Neural progenitor cell (in vitro differentiated cells): ENCODE measurements around the gene ADAMTS12. TPM values are rescaled to one million over a fixed set of nuclear protein-coding genes. Genes with fewer than 3 reads are reported as not detected.

Experiments used
- DNase-seq: peaks from one replicate; pipeline ENCODE4 v3.0.0-alpha.2; 2016; ENCODE audit warnings: low spot score
- H2AFZ ChIP-seq: fragments of 200-600 bp; sonication (generic); replicated peaks from 2 replicates; pipeline ENCODE4 v1.6.1; 2016; ENCODE audit warnings: antibody characterized with exemption
- H3F3A ChIP-seq: fragments of 200-600 bp; sonication (generic); 2 replicates; pipeline ENCODE4 v1.6.1; 2016; ENCODE audit warnings: antibody characterized with exemption, low read depth
- H3K27ac ChIP-seq: fragments of 200-600 bp; sonication (generic); 2 replicates; pipeline ENCODE4 v1.5.1; 2016; ENCODE audit warnings: mild to moderate bottlenecking
- H3K27me3 ChIP-seq: fragments of 200-600 bp; sonication (generic); 2 replicates; pipeline ENCODE4 v1.6.1; 2016; ENCODE audit warnings: mild to moderate bottlenecking, moderate library complexity
- H3K36me3 ChIP-seq: fragments of 200-600 bp; sonication (generic); 2 replicates; pipeline ENCODE4 v1.5.1; 2016
- H3K4me1 ChIP-seq: fragments of 200-600 bp; sonication (generic); 2 replicates; pipeline ENCODE4 v1.6.1; 2016; ENCODE audit warnings: mixed run types
- H3K4me2 ChIP-seq: fragments of 200-600 bp; sonication (generic); 2 replicates; pipeline ENCODE4 v1.6.1; 2016
- H3K4me3 ChIP-seq: fragments of 200-600 bp; sonication (generic); 2 replicates; pipeline ENCODE4 v1.5.1; 2016
- H3K79me2 ChIP-seq: fragments of 200-600 bp; sonication (generic); 2 replicates; pipeline ENCODE4 v1.6.1; 2016; ENCODE audit warnings: low read depth
- H3K9ac ChIP-seq: fragments of 200-600 bp; sonication (generic); 2 replicates; pipeline ENCODE4 v1.6.1; 2016
- H3K9me3 ChIP-seq: fragments of 200-600 bp; sonication (generic); 2 replicates; pipeline ENCODE4 v1.5.1; 2016; ENCODE audit warnings: low read depth
- H4K20me1 ChIP-seq: fragments of 200-600 bp; sonication (generic); 2 replicates; pipeline ENCODE4 v1.6.1; 2016; ENCODE audit warnings: low read depth
- H3K27ac Mint-ChIP-seq: 3 replicates; pipeline ENCODE4 v1.8.0; 2021; ENCODE audit warnings: mixed read lengths
- H3K27me3 Mint-ChIP-seq: 2 replicates; pipeline ENCODE4 v1.8.0; 2022; ENCODE audit warnings: low read depth, mild to moderate bottlenecking, inconsistent platforms, moderate library complexity, mixed read lengths; ENCODE audit not compliant: insufficient read depth
- H3K36me3 Mint-ChIP-seq: 3 replicates; pipeline ENCODE4 v1.8.0; 2021; ENCODE audit warnings: mixed read lengths
- H3K4me1 Mint-ChIP-seq: 3 replicates; pipeline ENCODE4 v1.8.0; 2021; ENCODE audit warnings: mixed read lengths
- H3K4me3 Mint-ChIP-seq: 3 replicates; pipeline ENCODE4 v1.8.0; 2021; ENCODE audit warnings: mild to moderate bottlenecking, moderate library complexity, mixed read lengths
- H3K9me3 Mint-ChIP-seq: 3 replicates; pipeline ENCODE4 v1.8.0; 2020; ENCODE audit warnings: mixed read lengths
- CTCF ChIP-seq: fragments of 200-600 bp; sonication (generic); IDR thresholded peaks from 2 replicates; pipeline ENCODE4 v1.5.1; 2017; ENCODE audit warnings: antibody characterized with exemption, mild to moderate bottlenecking
- EZH2 ChIP-seq: fragments of 200-600 bp; sonication (generic); IDR thresholded peaks from 2 replicates; pipeline ENCODE4 v1.6.1; 2017; ENCODE audit warnings: antibody characterized with exemption, mild to moderate bottlenecking, moderate library complexity
- EZH2phosphoT487 ChIP-seq: fragments of 200-600 bp; sonication (generic); IDR thresholded peaks from 2 replicates; pipeline ENCODE4 v1.6.1; 2017; ENCODE audit warnings: antibody characterized with exemption
- total RNA-seq: library from RNA; depleted of rRNA; stranded (reverse); fragments of >200 nt; gene quantifications from 2 replicates; pipeline ENCODE4 v1.2.3, GENCODE V29; 2015; ENCODE audit warnings: low replicate concordance

Gene ADAMTS12
- total RNA-seq, 1 donor from 2014 or later = 15.6 TPM

GRCh38 chr5:33794550-33795181 is 97.1 kb downstream of the ADAMTS12 start:
- peaks cover 17% of the 10 kb centered on the region for H3F3A ChIP-seq
- no peaks in the 10 kb centered on the region for H3K36me3 ChIP-seq
- H3K4me1 Mint-ChIP-seq = peaks cover 12% of the 10 kb centered on the region
- DNase-seq = no peak
- H3K27ac ChIP-seq = peak overlapping the region; percentile 75
- TF ChIP-seq CTCF (no peak), EZH2 (no peak), EZH2phosphoT487 (no peak)
- H3K4me2 ChIP-seq = peak overlapping the region; percentile 49
- H3K9me3 ChIP-seq = no peaks in the 10 kb centered on the region
- H3K4me1 ChIP-seq = peaks cover 29% of the 10 kb centered on the region
- H3K4me3 Mint-ChIP-seq = no peak overlapping the region
- no peaks in the 10 kb centered on the region for H3K27me3 Mint-ChIP-seq
- H3K27ac Mint-ChIP-seq = no peak overlapping the region
- H4K20me1 ChIP-seq = no peaks in the 10 kb centered on the region
- no peaks in the 10 kb centered on the region for H3K27me3 ChIP-seq
- H2AFZ ChIP-seq = no peak overlapping the region
- no peak overlapping the region for H3K4me3 ChIP-seq
- H3K36me3 Mint-ChIP-seq = no peaks in the 10 kb centered on the region
- no peak overlapping the region for H3K9ac ChIP-seq
- H3K9me3 Mint-ChIP-seq = peaks cover 3% of the 10 kb centered on the region
- H3K79me2 ChIP-seq = peaks cover 3% of the 10 kb centered on the region

- Histone ChIP-seq H3F3A (peaks cover 17% of the 10 kb centered on the region), H3K27ac (peak overlapping the region; percentile 18), H3K79me2 (peaks cover 3% of the 10 kb centered on the region), H3K9ac (no peak overlapping the region), H4K20me1 (no peaks in the 10 kb centered on the region), H3K4me3 (no peak overlapping the region), H3K36me3 (no peaks in the 10 kb centered on the region), H3K4me2 (no peak overlapping the region), H3K4me1 (peaks cover 29% of the 10 kb centered on the region), H3K9me3 (no peaks in the 10 kb centered on the region), H3K27me3 (no peaks in the 10 kb centered on the region), H2AFZ (peak overlapping the region; percentile 4)
- Mint-ChIP-seq H3K4me3 (no peak overlapping the region), H3K36me3 (no peaks in the 10 kb centered on the region), H3K9me3 (no peaks in the 10 kb centered on the region), H3K27ac (no peak overlapping the region), H3K27me3 (no peaks in the 10 kb centered on the region), H3K4me1 (peaks cover 12% of the 10 kb centered on the region)
- no peak for TF ChIP-seq CTCF
- TF ChIP-seq EZH2 = no peak
- peak; percentile 7 for DNase-seq
Observed at GRCh38 chr5:33793836-33794549, 97.8 kb downstream of the ADAMTS12 start.

- no peaks in the 10 kb centered on the region for H4K20me1 ChIP-seq
- no peaks in the 10 kb centered on the region for H3K36me3 Mint-ChIP-seq
- no peaks in the 10 kb centered on the region for H3K27me3 ChIP-seq
- no peak overlapping the region for H3K9ac ChIP-seq
- DNase-seq = no peak
- H3K4me1 Mint-ChIP-seq = peaks cover 12% of the 10 kb centered on the region
- H3K4me3 ChIP-seq = no peak overlapping the region
- H3K9me3 Mint-ChIP-seq = no peaks in the 10 kb centered on the region
- no peaks in the 10 kb centered on the region for H3K36me3 ChIP-seq
- H3K4me3 Mint-ChIP-seq = no peak overlapping the region
- H2AFZ ChIP-seq = no peak overlapping the region
- no peak overlapping the region for H3K27ac ChIP-seq
- peaks cover 3% of the 10 kb centered on the region for H3K79me2 ChIP-seq
- peaks cover 29% of the 10 kb centered on the region for H3K4me1 ChIP-seq
- no peak overlapping the region for H3K27ac Mint-ChIP-seq
- H3K9me3 ChIP-seq = no peaks in the 10 kb centered on the region
- H3K27me3 Mint-ChIP-seq = no peaks in the 10 kb centered on the region
- H3K4me2 ChIP-seq = no peak overlapping the region
- peaks cover 17% of the 10 kb centered on the region for H3F3A ChIP-seq
- TF ChIP-seq EZH2phosphoT487 (no peak), CTCF (no peak), EZH2 (no peak)
Observed at GRCh38 chr5:33793276-33793675, 98.5 kb downstream of the ADAMTS12 start.
